ENCODE measurements around the gene GRIN2C.
"Not testable (repeated sequence)": the region's sequence is repeated elsewhere in the genome, so short reads cannot be mapped to it uniquely, and the experiment has no call there.

The GRIN2C gene

GRCh38 chr17:74873037-74873873 is 13.6 kb upstream of the GRIN2C start:
- peak overlapping the region; percentile 81 for H3K4me3 Mint-ChIP-seq
- H3K27me3 Mint-ChIP-seq, result no peaks in the 10 kb centered on the region
- H3K4me1 Mint-ChIP-seq (ENCODE audit: low read depth), result peaks cover 16% of the 10 kb centered on the region
- peak overlapping the region; percentile 90 for H3K27ac Mint-ChIP-seq
- H3K36me3 Mint-ChIP-seq (ENCODE audit: low read depth), result no peaks in the 10 kb centered on the region
- H3K9me3 Mint-ChIP-seq, result no peaks in the 10 kb centered on the region

GRCh38 chr17:74872313-74873036 is 12.8 kb upstream of the GRIN2C start, which contains the start of gene FDXR:
Gene FDXR (minus strand): TSS chr17:74872994. CDS start chr17:74872944, 50 bp downstream.
- peak within 1 kb of the TSS; percentile 90 for H3K27ac Mint-ChIP-seq
- no peaks in the 10 kb centered on the region for H3K27me3 Mint-ChIP-seq
- no peaks in the 10 kb centered on the region for H3K36me3 Mint-ChIP-seq (ENCODE audit: low read depth)
- H3K4me3 Mint-ChIP-seq, result peak within 1 kb of the TSS; percentile 81
- H3K4me1 Mint-ChIP-seq (ENCODE audit: low read depth), result peaks cover 16% of the 10 kb centered on the region
- no peaks in the 10 kb centered on the region for H3K9me3 Mint-ChIP-seq

GRCh38 chr17:74871356-74872076 is 11.8 kb upstream of the GRIN2C start:
- peaks cover 16% of the 10 kb centered on the region for H3K4me1 Mint-ChIP-seq (ENCODE audit: low read depth)
- H3K27ac Mint-ChIP-seq, result no peak overlapping the region
- H3K27me3 Mint-ChIP-seq, result no peaks in the 10 kb centered on the region
- no peaks in the 10 kb centered on the region for H3K36me3 Mint-ChIP-seq (ENCODE audit: low read depth)
- H3K9me3 Mint-ChIP-seq, result no peaks in the 10 kb centered on the region
- peak overlapping the region; percentile 81 for H3K4me3 Mint-ChIP-seq

- no peaks in the 10 kb centered on the region for H3K27me3 Mint-ChIP-seq
- no peak overlapping the region for H3K4me3 Mint-ChIP-seq
- H3K36me3 Mint-ChIP-seq (ENCODE audit: low read depth), result no peaks in the 10 kb centered on the region
- no peaks in the 10 kb centered on the region for H3K9me3 Mint-ChIP-seq
- no peak overlapping the region for H3K27ac Mint-ChIP-seq
- peaks cover 16% of the 10 kb centered on the region for H3K4me1 Mint-ChIP-seq (ENCODE audit: low read depth)
Observed at GRCh38 chr17:74870512-74870911, 10.8 kb upstream of the GRIN2C start.

GRCh38 chr17:74870028-74870427 is 10.3 kb upstream of the GRIN2C start:
- peaks cover 19% of the 10 kb centered on the region for H3K4me1 Mint-ChIP-seq (ENCODE audit: low read depth)
- H3K9me3 Mint-ChIP-seq, result not testable (repeated sequence)

GRCh38 chr17:74868908-74869255 is 9.2 kb upstream of the GRIN2C start:
- H3K4me3 Mint-ChIP-seq, result no peak overlapping the region
- H3K27ac Mint-ChIP-seq, result no peak overlapping the region
- no peaks in the 10 kb centered on the region for H3K36me3 Mint-ChIP-seq (ENCODE audit: low read depth)
- H3K4me1 Mint-ChIP-seq (ENCODE audit: low read depth), result peaks cover 20% of the 10 kb centered on the region
- no peaks in the 10 kb centered on the region for H3K9me3 Mint-ChIP-seq
- no peaks in the 10 kb centered on the region for H3K27me3 Mint-ChIP-seq

More at GRCh38 chr17:74870028-74870427, 10.3 kb upstream of the GRIN2C start:
- H3K4me3 Mint-ChIP-seq; H3K27me3 Mint-ChIP-seq; H3K36me3 Mint-ChIP-seq (ENCODE audit: low read depth); H3K27ac Mint-ChIP-seq: not testable (repeated sequence)

- Mint-ChIP-seq H3K9me3 (no peaks in the 10 kb centered on the region), H3K27ac (no peak overlapping the region), H3K36me3 (ENCODE audit: low read depth) (no peaks in the 10 kb centered on the region), H3K27me3 (no peaks in the 10 kb centered on the region), H3K4me1 (ENCODE audit: low read depth) (peaks cover 18% of the 10 kb centered on the region), H3K4me3 (no peak overlapping the region)
Observed at GRCh38 chr17:74868251-74868907, 8.7 kb upstream of the GRIN2C start.

GRCh38 chr17:74866198-74866835 is 6.6 kb upstream of the GRIN2C start:
- Mint-ChIP-seq H3K27me3 (peaks cover 8% of the 10 kb centered on the region), H3K27ac (no peak overlapping the region), H3K36me3 (ENCODE audit: low read depth) (no peaks in the 10 kb centered on the region), H3K4me1 (ENCODE audit: low read depth) (peaks cover 13% of the 10 kb centered on the region), H3K4me3 (no peak overlapping the region), H3K9me3 (no peaks in the 10 kb centered on the region)

GRCh38 chr17:74865504-74866197 is 6.0 kb upstream of the GRIN2C start:
- no peaks in the 10 kb centered on the region for H3K9me3 Mint-ChIP-seq

GRCh38 chr17:74864866-74865395 is 5.2 kb upstream of the GRIN2C start:
- H3K36me3 Mint-ChIP-seq (ENCODE audit: low read depth), result no peaks in the 10 kb centered on the region
- H3K4me3 Mint-ChIP-seq, result no peak overlapping the region

More at GRCh38 chr17:74865504-74866197, 6.0 kb upstream of the GRIN2C start:
- Mint-ChIP-seq H3K36me3 (ENCODE audit: low read depth) (no peaks in the 10 kb centered on the region), H3K27ac (no peak overlapping the region), H3K4me1 (ENCODE audit: low read depth) (peaks cover 12% of the 10 kb centered on the region), H3K27me3 (peaks cover 8% of the 10 kb centered on the region), H3K4me3 (no peak overlapping the region)

GRCh38 chr17:74864297-74864865 is 4.7 kb upstream of the GRIN2C start:
- Mint-ChIP-seq H3K27ac (no peak overlapping the region), H3K9me3 (no peaks in the 10 kb centered on the region), H3K4me1 (ENCODE audit: low read depth) (peaks cover 15% of the 10 kb centered on the region), H3K36me3 (ENCODE audit: low read depth) (no peaks in the 10 kb centered on the region), H3K4me3 (no peak overlapping the region), H3K27me3 (peaks cover 11% of the 10 kb centered on the region)

More at GRCh38 chr17:74864866-74865395, 5.2 kb upstream of the GRIN2C start:
- Mint-ChIP-seq H3K27me3 (peaks cover 11% of the 10 kb centered on the region), H3K4me1 (ENCODE audit: low read depth) (peaks cover 15% of the 10 kb centered on the region), H3K27ac (no peak overlapping the region), H3K9me3 (no peaks in the 10 kb centered on the region)

GRCh38 chr17:74863420-74864296 is 4.0 kb upstream of the GRIN2C start:
- Mint-ChIP-seq H3K9me3 (no peaks in the 10 kb centered on the region), H3K4me1 (ENCODE audit: low read depth) (peaks cover 15% of the 10 kb centered on the region), H3K27me3 (peaks cover 17% of the 10 kb centered on the region), H3K27ac (no peak overlapping the region), H3K4me3 (no peak overlapping the region), H3K36me3 (ENCODE audit: low read depth) (no peaks in the 10 kb centered on the region)

Measured in stimulated activated naive CD8-positive, alpha-beta T cell treated with anti-CD3 and anti-CD28 coated beads, Interleukin-15, Interleukin-2, amounts not matched to agents 100 ng/mL and 50 ng/mL, for 24 hours (primary cell).